Ovary (tissue), 10 donors: ENCODE results near the gene COQ8A. TPM values are rescaled to one million over a fixed set of nuclear protein-coding genes. Genes with fewer than 3 reads are reported as not detected.

Experiments used
- DNase-seq, 5 donors: peaks; one replicate each; pipeline ENCODE4 v3.0.0-alpha.2; 2019 to 2020
- H3K27ac ChIP-seq, 2 donors: fragments of 200-600 bp; one replicate each; pipeline versions ENCODE4 v1.5.1 to v1.8.0; 2019 to 2022
- H3K27me3 ChIP-seq: fragments of 200-600 bp; one replicate; pipeline ENCODE4 v1.8.0; 2022
- H3K36me3 ChIP-seq: fragments of 200-600 bp; sonication (generic); one replicate; pipeline ENCODE4 v1.5.1; 2019
- H3K4me1 ChIP-seq: one replicate; pipeline ENCODE4 v1.8.1; 2013; ENCODE audit warnings: mild to moderate bottlenecking, moderate library complexity; ENCODE audit not compliant: insufficient read depth
- H3K4me3 ChIP-seq: fragments of 200-600 bp; sonication (generic); one replicate; pipeline ENCODE4 v1.5.1; 2017
- H3K9me3 ChIP-seq, 2 donors: fragments of 200-600 bp in 1 of 2; sonication (generic) in 1 of 2; one replicate each; pipeline versions ENCODE4 v1.5.1 to v1.8.1; 2013 to 2019; ENCODE audit warnings: mild to moderate bottlenecking in 1 of 2, moderate library complexity in 1 of 2
- EP300 ChIP-seq: sonication (generic); formaldehyde crosslinking; IDR thresholded peaks from one replicate; pipeline ENCODE4 v1.6.1; 2017; ENCODE audit warnings: antibody characterized with exemption
- POLR2A ChIP-seq: fragments of 450-650 bp; IDR thresholded peaks from one replicate; pipeline ENCODE4 v1.6.1; 2017; ENCODE audit warnings: antibody characterized with exemption, mild to moderate bottlenecking, moderate library complexity
- WGBS, 3 donors: extraction: QIAGEN DNeasy Blood & Tissue Kit in 1 of 3; methylation state at CpG; one replicate each; pipeline versions ENCODE4 v1.1.5 to v1.1.7; 2013 to 2017; 5-methylcytosine and 5-hydroxymethylcytosine counted together
- intact Hi-C, 4 donors: fragments of 100-400 bp; cut with DNase I; formaldehyde crosslinking; loops; one replicate each; pipeline versions ENCODE4 v1.11.0 to v1.15.1; 2022 to 2023
- long read RNA-seq, 3 donors: library from polyadenylated mRNA in 2 of 3; unstranded in 2 of 3; transcript quantifications; one replicate each; pipeline ENCODE4 v2.0.0 and lab custom pipeline, GENCODE V29; 2021 to 2026
- polyA plus RNA-seq, 2 donors: library from polyadenylated mRNA; stranded (reverse); fragments of 200-250 nt in 1 of 2; fragments of 350-450 nt in 1 of 2; fragmentation: Illumina TruSeq in 1 of 2; extraction: RNeasy Lipid Tissue Mini Kit (QIAGEN cat#74804) in 1 of 2; gene quantifications; one replicate each; pipeline ENCODE4 v1.2.3, GENCODE V29; 2013 to 2014
- total RNA-seq, 7 donors: library from RNA; depleted of rRNA in 2 of 7; stranded (reverse); fragments of >200 nt in 2 of 7; fragmentation: NEBNext Ultra II Directional in 3 of 7; extraction: Animal tissue kit (Norgen Biotek cat#: 25700) in 3 of 7; gene quantifications; one replicate each; pipeline versions ENCODE4 v1.1.0 to v1.2.4, GENCODE V29; 2016 to 2023
- TF ChIP-seq, protein P1 (sequence below), 3 donors: fragments of 450-650 bp in 2 of 3; fragments of 200-600 bp in 1 of 3; IDR thresholded peaks; one replicate each; pipeline versions ENCODE4 v1.5.1 to v1.8.0; 2016 to 2022; ENCODE audit warnings: antibody characterized with exemption in 3 of 3, mild to moderate bottlenecking in 1 of 3
- donor health status: DM: no; HTN: no; CAD: no; lungs with moderate emphysema.
- donor health status: DM: no; HTN: no; CAD: no.
- donor health status: Bipolar disorder and iron deficiency.
- donor health status: DM: yes; HTN: yes; CAD: no.
- donor health status: DM: no; HTN: no; CAD: no.
- donor health status: DM: yes; HTN: yes; CAD: no.

The COQ8A gene
- total RNA-seq, result 100 to 1,000 TPM in 1 of 7 donors, 10 to 100 TPM in 6; 37.4 to 101 (median 71.2) TPM
- 10 to 100 TPM; 37.5 to 59.9 TPM for polyA plus RNA-seq
- long read RNA-seq, donor 1, transcript COQ8A-207 (11 exons, 2,141 nt), result minor isoform, 7 of 517 reads
- long read RNA-seq, donor 1, transcript COQ8A-201 (15 exons, 2,872 nt), result major isoform, 376 of 517 reads
- long read RNA-seq, donor 1, partial matches to known transcripts, result 90 of 517 reads
- long read RNA-seq, donor 1, other reads (novel, unspliced or antisense), result 42 of 517 reads
- long read RNA-seq, donor 2, transcript COQ8A-201 (15 exons, 2,872 nt), result major isoform, 10 of 33 reads
- long read RNA-seq, donor 2, partial matches to known transcripts, result 23 of 33 reads
- long read RNA-seq, donor 2, other reads (novel, unspliced or antisense), result 0 of 33 reads
- long read RNA-seq, donor 3, transcript COQ8A-201 (15 exons, 2,872 nt), result major isoform, 137 of 247 reads
- long read RNA-seq, donor 3, partial matches to known transcripts, result 71 of 247 reads
- long read RNA-seq, donor 3, other reads (novel, unspliced or antisense), result 38 of 247 reads

DNA sequence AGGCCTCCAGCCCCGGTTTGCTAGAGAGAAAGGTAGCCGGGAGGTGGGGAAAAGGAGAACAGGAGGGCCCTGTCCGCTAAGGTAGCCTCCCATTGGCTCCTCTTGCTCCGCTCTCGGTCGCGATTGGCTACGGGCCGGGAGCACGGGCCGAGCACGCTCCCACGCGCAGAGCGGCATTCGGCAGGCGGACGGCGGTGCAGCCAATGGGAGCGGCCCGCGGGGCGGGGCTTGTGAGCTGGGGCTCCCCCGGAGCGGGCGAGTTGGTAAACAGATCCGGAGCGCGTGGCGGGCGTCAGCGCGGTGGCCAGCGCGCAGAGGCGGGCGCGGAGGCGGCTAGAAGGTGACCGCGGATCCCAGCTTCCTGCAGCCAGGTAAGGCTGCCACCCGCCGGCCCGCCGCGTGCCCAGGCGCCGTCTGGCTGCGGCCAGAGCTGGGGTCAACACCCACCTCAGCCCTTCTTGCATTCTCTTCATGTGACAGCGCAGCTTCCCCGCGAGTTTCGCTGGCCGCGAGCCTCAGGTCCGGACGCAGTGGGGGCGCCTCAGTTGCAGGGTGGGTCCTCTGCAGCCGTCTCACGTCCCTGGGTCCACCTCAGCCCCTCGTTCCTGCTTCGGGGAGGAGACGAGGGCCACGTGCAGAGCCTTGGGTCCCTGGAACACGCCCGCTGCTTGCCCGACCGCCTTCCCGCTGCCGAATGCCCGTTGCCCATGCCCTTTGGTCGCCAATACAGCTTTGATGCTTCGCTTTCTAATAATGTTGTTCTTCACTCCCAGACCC is at the start of gene COQ8A:
TSS of gene COQ8A (plus strand) at position 266 of the 777 bp plus-strand sequence. CDS start 21,092 bp downstream, outside the sequence.
- 0% methylated on average over 64 to 73 of the region's 73 CpGs for WGBS, 3 donors

DNA sequence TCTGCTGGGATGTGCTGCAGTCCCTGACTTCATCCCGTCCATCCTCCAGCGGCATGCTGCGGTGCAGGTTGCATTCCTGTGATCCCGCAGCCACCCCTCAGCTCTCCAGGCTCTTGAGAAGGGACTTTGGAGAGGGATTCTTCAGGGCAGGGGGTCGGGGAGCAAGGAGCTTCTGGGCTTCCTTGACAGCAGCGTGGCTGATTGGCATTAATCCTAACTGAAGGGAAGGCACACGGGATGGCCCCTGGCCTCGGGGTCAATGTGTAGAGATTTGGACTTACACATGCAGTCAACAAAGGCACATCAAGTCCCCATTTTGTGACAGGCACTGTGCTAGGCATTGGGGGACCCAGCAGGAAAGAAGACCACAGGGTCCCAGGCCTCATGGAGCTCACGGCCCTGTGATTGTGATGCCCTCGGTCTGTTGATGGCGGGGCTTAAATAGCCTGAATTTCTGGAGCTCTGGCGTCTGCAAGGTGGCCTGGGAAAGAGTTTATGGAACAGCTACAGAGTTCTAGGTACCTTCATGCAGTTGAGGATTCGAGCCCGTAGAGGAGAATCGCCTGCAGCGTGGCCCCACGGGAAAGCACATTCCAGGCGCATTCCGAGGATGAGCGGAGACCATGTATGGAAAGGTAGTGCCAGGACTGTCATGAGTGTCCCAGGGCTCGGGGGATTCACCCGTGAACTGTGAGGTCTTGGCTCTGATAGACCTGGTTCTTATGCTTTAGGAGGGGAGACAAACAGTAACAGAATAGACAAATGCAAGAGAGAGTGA is 49.6 kb upstream of the COQ8A start:
- no peak overlapping the region for H3K4me3 ChIP-seq
- no peak overlapping the region for H3K27ac ChIP-seq
- no peaks in the 10 kb centered on the region for H3K36me3 ChIP-seq
- TF ChIP-seq EP300, result no peak
- TF ChIP-seq, protein P1, sequence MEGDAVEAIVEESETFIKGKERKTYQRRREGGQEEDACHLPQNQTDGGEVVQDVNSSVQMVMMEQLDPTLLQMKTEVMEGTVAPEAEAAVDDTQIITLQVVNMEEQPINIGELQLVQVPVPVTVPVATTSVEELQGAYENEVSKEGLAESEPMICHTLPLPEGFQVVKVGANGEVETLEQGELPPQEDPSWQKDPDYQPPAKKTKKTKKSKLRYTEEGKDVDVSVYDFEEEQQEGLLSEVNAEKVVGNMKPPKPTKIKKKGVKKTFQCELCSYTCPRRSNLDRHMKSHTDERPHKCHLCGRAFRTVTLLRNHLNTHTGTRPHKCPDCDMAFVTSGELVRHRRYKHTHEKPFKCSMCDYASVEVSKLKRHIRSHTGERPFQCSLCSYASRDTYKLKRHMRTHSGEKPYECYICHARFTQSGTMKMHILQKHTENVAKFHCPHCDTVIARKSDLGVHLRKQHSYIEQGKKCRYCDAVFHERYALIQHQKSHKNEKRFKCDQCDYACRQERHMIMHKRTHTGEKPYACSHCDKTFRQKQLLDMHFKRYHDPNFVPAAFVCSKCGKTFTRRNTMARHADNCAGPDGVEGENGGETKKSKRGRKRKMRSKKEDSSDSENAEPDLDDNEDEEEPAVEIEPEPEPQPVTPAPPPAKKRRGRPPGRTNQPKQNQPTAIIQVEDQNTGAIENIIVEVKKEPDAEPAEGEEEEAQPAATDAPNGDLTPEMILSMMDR (IDR thresholded peaks at IDR 0.05), result no peak
- no peak for TF ChIP-seq POLR2A
- no peaks in the 10 kb centered on the region for H3K27me3 ChIP-seq
- DNase-seq, result no peak
- H3K9me3 ChIP-seq, result no peaks in the 10 kb centered on the region
- WGBS, 3 donors, result 87 to 93% (median 90%) methylated on average over 22 of the region's 22 CpGs
- H3K4me1 ChIP-seq, result no peaks in the 10 kb centered on the region
- intact Hi-C loops, result no loop called here

More for the DNA sequence above, at the start of gene COQ8A:
- peak; percentile 99 for DNase-seq
- no peaks in the 10 kb centered on the region for H3K9me3 ChIP-seq
- H3K4me3 ChIP-seq, result peak within 1 kb of the TSS; percentile 95
- no peaks in the 10 kb centered on the region for H3K27me3 ChIP-seq
- peaks cover 29% of the 10 kb centered on the region for H3K4me1 ChIP-seq
- H3K27ac ChIP-seq, result peak within 1 kb of the TSS; percentile 92 to 99
- TF ChIP-seq EP300, result no peak
- TF ChIP-seq, protein P1 (IDR thresholded peaks at IDR 0.05), result no peak
- no peak for TF ChIP-seq POLR2A
- intact Hi-C loops, result no loop called here
- H3K36me3 ChIP-seq, result no peaks in the 10 kb centered on the region

DNA sequence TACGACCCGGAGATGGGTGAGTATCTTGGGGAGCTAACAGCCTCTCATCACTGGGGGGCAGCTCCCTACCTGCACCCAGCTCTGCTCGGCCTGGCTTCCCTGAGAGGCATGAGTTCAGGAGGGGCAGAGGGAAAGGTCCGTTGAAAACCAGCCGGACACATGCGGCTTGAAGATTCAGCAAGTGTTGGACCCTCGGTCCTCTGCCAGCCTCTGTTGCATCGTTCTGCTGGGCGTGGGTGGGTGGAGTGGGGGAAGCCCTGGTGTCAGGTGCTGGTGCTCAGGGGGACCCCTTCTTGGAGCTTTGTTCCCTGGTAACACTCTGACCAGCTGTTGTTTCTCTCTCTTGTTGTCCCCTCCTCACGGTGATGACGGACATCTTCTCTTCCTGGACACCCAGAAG is 48.7 kb upstream of the COQ8A start:
- Histone ChIP-seq H3K9me3 (no peaks in the 10 kb centered on the region), H3K4me3 (no peak overlapping the region), H3K27ac (no peak overlapping the region), H3K27me3 (no peaks in the 10 kb centered on the region), H3K36me3 (no peaks in the 10 kb centered on the region), H3K4me1 (no peaks in the 10 kb centered on the region)
- DNase-seq, result no peak
- intact Hi-C loops, result no loop called here
- WGBS, 3 donors, result 92 to 95% (median 93%) methylated on average over 11 of the region's 11 CpGs
- no peak for TF ChIP-seq POLR2A
- TF ChIP-seq, protein P1 (IDR thresholded peaks at IDR 0.05), result no peak
- no peak for TF ChIP-seq EP300

DNA sequence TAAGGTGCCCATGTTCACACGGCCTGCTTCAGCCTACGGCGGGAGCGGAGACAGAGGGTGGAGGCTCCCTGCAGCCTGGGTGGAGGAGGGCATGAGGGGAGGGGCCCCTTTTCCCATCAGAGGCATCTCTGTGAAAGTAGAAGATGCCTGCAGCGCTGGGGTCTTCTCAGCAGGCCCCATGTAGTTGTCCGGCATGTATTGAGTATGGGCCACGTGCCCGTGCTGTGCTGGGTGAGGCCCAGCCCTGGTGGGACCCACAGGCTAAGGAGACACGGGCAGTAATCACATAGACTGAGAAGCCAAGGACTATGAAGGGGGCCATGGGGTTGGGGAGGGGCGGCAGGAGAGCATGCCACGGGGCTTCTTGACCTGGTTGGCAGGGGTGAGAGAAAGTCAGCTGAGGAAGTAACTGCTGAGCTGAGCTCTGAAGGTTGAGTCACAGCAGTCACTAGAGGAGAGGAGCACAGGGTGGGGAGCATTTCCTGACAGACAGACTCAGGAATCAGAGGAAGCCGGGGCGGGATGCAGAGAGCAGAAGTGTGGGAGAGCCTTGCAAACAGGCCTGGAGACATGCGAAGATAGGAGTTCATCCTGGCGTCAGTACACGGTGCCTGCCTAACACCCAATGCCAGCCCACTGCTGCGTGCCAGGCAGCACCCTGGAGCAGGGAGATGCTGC is 48.1 kb upstream of the COQ8A start:
- intact Hi-C loops, result no loop called here
- H3K36me3 ChIP-seq, result no peaks in the 10 kb centered on the region

More for the DNA sequence above, 48.1 kb upstream of the COQ8A start:
- no peaks in the 10 kb centered on the region for H3K9me3 ChIP-seq
- H3K27ac ChIP-seq, result no peak overlapping the region
- H3K27me3 ChIP-seq, result no peaks in the 10 kb centered on the region
- TF ChIP-seq POLR2A, result no peak
- TF ChIP-seq EP300, result no peak
- TF ChIP-seq, protein P1 (IDR thresholded peaks at IDR 0.05), result no peak
- 80 to 86% (median 84%) methylated on average over 17 of the region's 17 CpGs for WGBS, 3 donors
- no peaks in the 10 kb centered on the region for H3K4me1 ChIP-seq
- no peak overlapping the region for H3K4me3 ChIP-seq
- DNase-seq, result no peak
